Endothelial cell of umbilical vein (primary cell): Measurements from ENCODE around the gene PPME1.

Experiments used
- POLR2AphosphoS5 ChIP-seq: IDR thresholded peaks from 2 replicates; pipeline ENCODE4 v1.6.1; 2012; ENCODE audit warnings: low read depth, mild to moderate bottlenecking, control low read depth, low read length, moderate library complexity; ENCODE audit not compliant: insufficient read depth
- TF ChIP-seq, protein P1 (sequence below), 2 donors: IDR thresholded peaks; 1 replicate in 1 of 2; 2 replicates in 1 of 2; pipeline ENCODE4 v1.5.1; 2011; ENCODE audit warnings: low read length in 2 of 2, mild to moderate bottlenecking in 2 of 2, moderate library complexity in 2 of 2, control low read depth in 1 of 2, inconsistent platforms in 1 of 2, low read depth in 1 of 2; ENCODE audit not compliant: insufficient read depth in 1 of 2; ENCODE audit errors: extremely low read depth in 1 of 2

DNA sequence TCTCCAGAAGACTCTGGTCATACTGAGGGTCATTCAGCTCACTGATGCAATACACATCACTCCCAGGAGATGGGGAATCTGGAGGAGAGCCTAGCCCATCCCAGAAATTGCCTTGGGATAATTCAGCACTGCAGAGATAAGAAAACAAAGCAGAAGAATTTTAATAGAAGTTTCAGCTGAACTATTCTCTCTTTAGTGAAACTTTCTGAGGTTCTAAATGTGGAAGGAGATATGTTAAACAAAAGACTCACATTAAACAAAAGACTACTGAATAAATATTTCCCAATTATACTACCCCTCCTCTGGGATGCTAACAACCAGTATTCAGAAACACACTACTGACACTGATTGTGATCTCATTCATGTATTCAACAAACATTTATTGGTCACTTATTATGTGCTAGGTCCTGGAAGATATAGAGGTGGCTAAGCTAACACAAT is 48.1 kb upstream of the PPME1 start:
- TF ChIP-seq POLR2AphosphoS5: no peak
- TF ChIP-seq, protein P1, sequence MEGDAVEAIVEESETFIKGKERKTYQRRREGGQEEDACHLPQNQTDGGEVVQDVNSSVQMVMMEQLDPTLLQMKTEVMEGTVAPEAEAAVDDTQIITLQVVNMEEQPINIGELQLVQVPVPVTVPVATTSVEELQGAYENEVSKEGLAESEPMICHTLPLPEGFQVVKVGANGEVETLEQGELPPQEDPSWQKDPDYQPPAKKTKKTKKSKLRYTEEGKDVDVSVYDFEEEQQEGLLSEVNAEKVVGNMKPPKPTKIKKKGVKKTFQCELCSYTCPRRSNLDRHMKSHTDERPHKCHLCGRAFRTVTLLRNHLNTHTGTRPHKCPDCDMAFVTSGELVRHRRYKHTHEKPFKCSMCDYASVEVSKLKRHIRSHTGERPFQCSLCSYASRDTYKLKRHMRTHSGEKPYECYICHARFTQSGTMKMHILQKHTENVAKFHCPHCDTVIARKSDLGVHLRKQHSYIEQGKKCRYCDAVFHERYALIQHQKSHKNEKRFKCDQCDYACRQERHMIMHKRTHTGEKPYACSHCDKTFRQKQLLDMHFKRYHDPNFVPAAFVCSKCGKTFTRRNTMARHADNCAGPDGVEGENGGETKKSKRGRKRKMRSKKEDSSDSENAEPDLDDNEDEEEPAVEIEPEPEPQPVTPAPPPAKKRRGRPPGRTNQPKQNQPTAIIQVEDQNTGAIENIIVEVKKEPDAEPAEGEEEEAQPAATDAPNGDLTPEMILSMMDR (IDR thresholded peaks at IDR 0.05; ENCODE audit: extremely low read depth in 1 of 2, insufficient read depth in 1 of 2, low read depth in 1 of 2, low read length in 2 of 2): no peak
